Fibroblast of lung (primary cell): ENCODE results near the gene NOX3. TPM values are rescaled to one million over a fixed set of nuclear protein-coding genes. Genes with fewer than 3 reads are reported as not detected.

ENCODE experiments used
- DNase-seq, 2 donors: peaks; one replicate each; pipeline versions ENCODE4 v3.0.0 to v3.0.0-alpha.2; 2010; ENCODE audit warnings: low read depth in 2 of 2
- H2AFZ ChIP-seq: 2 replicates; pipeline ENCODE4 v1.5.1; 2012; ENCODE audit warnings: low read length, control low read depth, inconsistent platforms
- H3K27ac ChIP-seq: 2 replicates; pipeline ENCODE4 v1.5.1; 2011; ENCODE audit warnings: low read length, control low read depth; ENCODE audit not compliant: insufficient read depth
- H3K27me3 ChIP-seq: 2 replicates; pipeline ENCODE4 v1.5.1; 2011; ENCODE audit warnings: mild to moderate bottlenecking, low read length; ENCODE audit not compliant: control insufficient read depth, insufficient read depth
- H3K36me3 ChIP-seq: 2 replicates; pipeline ENCODE4 v1.5.1; 2011; ENCODE audit warnings: low read length; ENCODE audit not compliant: control insufficient read depth, insufficient read depth
- H3K4me1 ChIP-seq: 2 replicates; pipeline ENCODE4 v1.5.1; 2011; ENCODE audit warnings: low read length; ENCODE audit not compliant: control insufficient read depth, insufficient read depth; ENCODE audit errors: extremely low read depth
- H3K4me2 ChIP-seq: 2 replicates; pipeline ENCODE4 v1.5.1; 2011; ENCODE audit warnings: low read length, control low read depth; ENCODE audit not compliant: insufficient read depth; ENCODE audit errors: extremely low read depth
- H3K4me3 ChIP-seq, 4 experiments: fragments of 200-600 bp in 1 of 4; sonication (generic) in 1 of 4; replicated peaks in 1 of 4; 2 replicates each; pipeline ENCODE4 v1.5.1; 2011 to 2016; ENCODE audit warnings: low read length in 4 of 4, low read depth in 3 of 4, mild to moderate bottlenecking in 3 of 4, control low read depth in 2 of 4, inconsistent platforms in 1 of 4, mixed read lengths in 1 of 4; ENCODE audit not compliant: insufficient read depth in 1 of 4; ENCODE audit errors: control extremely low read depth in 1 of 4
- H3K79me2 ChIP-seq: 2 replicates; pipeline ENCODE4 v1.5.1; 2012; ENCODE audit warnings: mild to moderate bottlenecking, low read length, inconsistent platforms; ENCODE audit not compliant: control insufficient read depth, insufficient read depth
- H3K9ac ChIP-seq: 2 replicates; pipeline ENCODE4 v1.5.1; 2011; ENCODE audit warnings: mild to moderate bottlenecking, low read length, control low read depth; ENCODE audit not compliant: insufficient read depth
- H3K9me3 ChIP-seq: 2 replicates; pipeline ENCODE4 v1.5.1; 2012; ENCODE audit warnings: low read depth, low read length; ENCODE audit not compliant: control insufficient read depth, insufficient read depth
- H4K20me1 ChIP-seq: 2 replicates; pipeline ENCODE4 v1.5.1; 2011; ENCODE audit warnings: low read length; ENCODE audit not compliant: control insufficient read depth, insufficient read depth; ENCODE audit errors: extremely low read depth
- CTCF ChIP-seq, 2 donors: IDR thresholded peaks in 1 of 2; conservative IDR thresholded peaks in 1 of 2; 1 replicate in 1 of 2; 2 replicates in 1 of 2; pipeline ENCODE4 v1.5.1; 2011 to 2012; ENCODE audit warnings: low read length in 2 of 2, control low read depth in 1 of 2, inconsistent platforms in 1 of 2, low read depth in 1 of 2, mild to moderate bottlenecking in 1 of 2
- EZH2 ChIP-seq: IDR thresholded peaks from 2 replicates; pipeline ENCODE4 v1.5.1; 2012; ENCODE audit warnings: low read length, control low read depth, mild to moderate bottlenecking; ENCODE audit errors: missing control alignments
- polyA plus RNA-seq, 2 donors: library from polyadenylated mRNA; depleted of rRNA in 1 of 2; stranded (reverse) in 1 of 2; unstranded in 1 of 2; fragments of >200 nt; gene quantifications; 2 replicates each; pipeline ENCODE4 v1.2.1, GENCODE V29; 2011 to 2012; ENCODE audit warnings: missing spikeins in 1 of 2
- total RNA-seq: library from RNA; depleted of rRNA; stranded (reverse); fragments of >200 nt; gene quantifications from 2 replicates; pipeline ENCODE4 v1.2.1, GENCODE V29; 2014

NOX3 gene
- total and polyA plus RNA-seq, 2 donors (not counting 1 experiment from before 2014, with no cell fraction given): not detected

- DNase-seq: peak; percentile 61 to 77
- Histone ChIP-seq H3K9ac (no peak overlapping the region), H3K79me2 (no peaks in the 10 kb centered on the region), H3K27me3 (no peaks in the 10 kb centered on the region), H4K20me1 (no peaks in the 10 kb centered on the region), H3K9me3 (no peaks in the 10 kb centered on the region), H3K36me3 (no peaks in the 10 kb centered on the region), H3K4me3 (no peak overlapping the region), H2AFZ (no peak overlapping the region), H3K27ac (no peak overlapping the region), H3K4me1 (peaks cover 8% of the 10 kb centered on the region), H3K4me2 (no peak overlapping the region)
- TF ChIP-seq CTCF (conservative IDR thresholded peaks at IDR 0.05 in 1 of 2, IDR thresholded peaks at IDR 0.05 in 1 of 2; ENCODE audit: low read depth in 1 of 2, low read length in 2 of 2): no peak
Observed at GRCh38 chr6:155483858-155484257, 28.2 kb upstream of the NOX3 start.

- H3K79me2 ChIP-seq: no peaks in the 10 kb centered on the region
- no peaks in the 10 kb centered on the region for H3K9me3 ChIP-seq
- no peak for TF ChIP-seq CTCF (conservative IDR thresholded peaks at IDR 0.05 in 1 of 2, IDR thresholded peaks at IDR 0.05 in 1 of 2; ENCODE audit: low read depth in 1 of 2, low read length in 2 of 2)
- no peak for TF ChIP-seq EZH2
- no peak overlapping the region for H2AFZ ChIP-seq
- peak in 1 of 2 donors; percentile 76 for DNase-seq
- H3K4me1 ChIP-seq: peaks cover 8% of the 10 kb centered on the region
- H3K27ac ChIP-seq: no peak overlapping the region
- H3K27me3 ChIP-seq: no peaks in the 10 kb centered on the region
- no peak overlapping the region for H3K9ac ChIP-seq
- no peak overlapping the region for H3K4me3 ChIP-seq
- H3K36me3 ChIP-seq: no peaks in the 10 kb centered on the region
- H4K20me1 ChIP-seq: no peaks in the 10 kb centered on the region
- peak overlapping the region; percentile 2 for H3K4me2 ChIP-seq
Observed at GRCh38 chr6:155481215-155481614, 25.6 kb upstream of the NOX3 start.

- peak in 1 of 2 donors; percentile 67 for DNase-seq
- Histone ChIP-seq H3K27me3 (no peaks in the 10 kb centered on the region), H3K4me2 (peak overlapping the region; percentile 51), H3K9me3 (no peaks in the 10 kb centered on the region), H4K20me1 (no peaks in the 10 kb centered on the region), H3K36me3 (no peaks in the 10 kb centered on the region), H3K9ac (no peak overlapping the region), H3K4me3 (no peak overlapping the region), H3K79me2 (no peaks in the 10 kb centered on the region), H3K27ac (no peak overlapping the region), H2AFZ (peak overlapping the region; percentile 56), H3K4me1 (no peaks in the 10 kb centered on the region)
- no peak for TF ChIP-seq EZH2
- TF ChIP-seq CTCF (conservative IDR thresholded peaks at IDR 0.05 in 1 of 2, IDR thresholded peaks at IDR 0.05 in 1 of 2; ENCODE audit: low read depth in 1 of 2, low read length in 2 of 2): no peak
Observed at GRCh38 chr6:155473741-155474140, 18.1 kb upstream of the NOX3 start.
